NCI-H526 (cell line): ENCODE results near the gene ARL5C.

Source experiments
- DNase-seq, 2 experiments: peaks; one replicate each; lab custom pipeline; 2025; lab: John Stamatoyannopoulos, UW

The ARL5C gene

DNA sequence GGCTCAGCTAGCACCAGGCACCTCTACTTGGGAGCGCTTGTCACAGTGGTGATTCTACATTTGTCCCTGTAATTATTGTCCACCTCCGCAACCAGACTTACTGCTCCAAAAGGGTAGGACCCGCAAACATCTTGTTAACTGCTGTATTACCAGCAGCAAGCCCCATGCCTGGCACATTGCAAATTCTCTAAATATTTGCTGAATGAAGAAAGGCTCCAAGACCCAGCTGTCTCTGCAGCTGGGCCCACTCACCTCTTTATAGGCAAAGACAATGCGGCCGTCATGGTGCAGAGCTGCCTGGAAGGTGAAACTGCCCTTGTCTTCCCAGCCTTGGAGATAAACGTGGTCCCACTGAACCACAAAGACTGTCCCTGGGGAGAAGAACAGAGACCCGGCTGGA is 58.8 kb downstream of the ARL5C start:
- no peak for DNase-seq
